Ascending aorta (tissue), 2 donors: Measurements from ENCODE around the gene MED12. TPM values are rescaled to one million over a fixed set of nuclear protein-coding genes. Genes with fewer than 3 reads are reported as not detected.
"Not testable (repeated sequence)": the region's sequence is repeated elsewhere in the genome, so short reads cannot be mapped to it uniquely, and the experiment has no call there.

Source experiments
- DNase-seq, 2 donors: peaks; one replicate each; pipeline ENCODE4 v3.0.0-alpha.2; 2019; ENCODE audit warnings: low spot score in 2 of 2
- H3K27ac ChIP-seq, 2 donors: fragments of 200-600 bp; sonication (generic); one replicate each; pipeline ENCODE4 v1.5.1; 2016 to 2017; ENCODE audit warnings: mild to moderate bottlenecking in 1 of 2
- H3K27me3 ChIP-seq: fragments of 200-600 bp; sonication (generic); one replicate; pipeline ENCODE4 v1.5.1; 2017
- H3K36me3 ChIP-seq, 2 donors: fragments of 200-600 bp; sonication (generic); one replicate each; pipeline ENCODE4 v1.5.1; 2016
- H3K4me1 ChIP-seq, 2 donors: fragments of 200-600 bp; sonication (generic); one replicate each; pipeline ENCODE4 v1.5.1; 2016 to 2017; ENCODE audit warnings: mild to moderate bottlenecking in 1 of 2
- H3K4me3 ChIP-seq, 2 donors: fragments of 200-600 bp; sonication (generic); one replicate each; pipeline ENCODE4 v1.5.1; 2016 to 2017; ENCODE audit warnings: mild to moderate bottlenecking in 1 of 2
- H3K9me3 ChIP-seq, 2 donors: fragments of 200-600 bp; sonication (generic); one replicate each; pipeline ENCODE4 v1.5.1; 2016
- CTCF ChIP-seq, 3 experiments: fragments of 200-600 bp in 2 of 3; fragments of 450-650 bp in 1 of 3; sonication (generic) in 2 of 3; IDR thresholded peaks; one replicate each; pipeline ENCODE4 v1.5.1; 2016 to 2019; ENCODE audit warnings: antibody characterized with exemption in 3 of 3, mild to moderate bottlenecking in 1 of 3, moderate library complexity in 1 of 3
- intact Hi-C: fragments of 100-400 bp; cut with DNase I; formaldehyde crosslinking; loops from one replicate; pipeline ENCODE4 v1.15.1; 2023
- total RNA-seq: library from RNA; depleted of rRNA; stranded (reverse); fragments of >200 nt; gene quantifications from one replicate; pipeline ENCODE4 v1.1.0, GENCODE V29; 2016

Gene MED12
- total RNA-seq, 1 donor from 2014 or later: 36.9 TPM

- TF ChIP-seq CTCF (IDR thresholded peaks at IDR 0.05): peak; percentile 43 to 65 (median 62)
- Histone ChIP-seq H3K4me1 (no peaks in the 10 kb centered on the region), H3K9me3 (no peaks in the 10 kb centered on the region), H3K27me3 (no peaks in the 10 kb centered on the region), H3K27ac (no peak overlapping the region), H3K4me3 (no peak overlapping the region), H3K36me3 (no peaks in the 10 kb centered on the region)
- peak in 1 of 2 donors; percentile 67 for DNase-seq
- intact Hi-C loops: loop anchor here (1.0 kb wide), 2 partner anchors 111 to 209 kb away; partner anchors contain the start of gene SNX12
Observed at GRCh38 chrX:71178908-71179307, 60.5 kb downstream of the MED12 start.

GRCh38 chrX:71180579-71181265 is 62.3 kb downstream of the MED12 start:
- DNase-seq, H3K27ac ChIP-seq, H3K36me3 ChIP-seq, H3K4me3 ChIP-seq, H3K4me1 ChIP-seq, H3K9me3 ChIP-seq, H3K27me3 ChIP-seq: not testable (repeated sequence)
- intact Hi-C loops: loop anchor here (10.0 kb wide), 2 partner anchors 184 to 746 kb away; partner anchors contain the start of gene TAF1

GRCh38 chrX:71181558-71181909 is 63.1 kb downstream of the MED12 start:
- Histone ChIP-seq H3K4me3 (peak overlapping the region; percentile 45 to 62), H3K4me1 (no peaks in the 10 kb centered on the region), H3K27me3 (no peaks in the 10 kb centered on the region), H3K27ac (peak overlapping the region; percentile 76 to 77), H3K36me3 (no peaks in the 10 kb centered on the region), H3K9me3 (no peaks in the 10 kb centered on the region)
- no peak for TF ChIP-seq CTCF (IDR thresholded peaks at IDR 0.05)
- intact Hi-C loops: loop anchor here (10.0 kb wide), 2 partner anchors 183 to 747 kb away; partner anchors contain the start of gene TAF1
- DNase-seq: no peak

GRCh38 chrX:71181910-71182799 is 63.8 kb downstream of the MED12 start:
- Histone ChIP-seq H3K27ac (peak overlapping the region; percentile 76 to 77), H3K9me3 (no peaks in the 10 kb centered on the region), H3K27me3 (no peaks in the 10 kb centered on the region), H3K36me3 (no peaks in the 10 kb centered on the region), H3K4me3 (peak overlapping the region; percentile 50 to 62), H3K4me1 (no peaks in the 10 kb centered on the region)
- intact Hi-C loops: loop anchor here (1.0 to 10.0 kb wide), 5 partner anchors 72 to 747 kb away; partner anchors contain the start of genes NONO, TAF1 and ZMYM3
- TF ChIP-seq CTCF (IDR thresholded peaks at IDR 0.05): no peak
- DNase-seq: peak; percentile 54 to 92

GRCh38 chrX:71182871-71183270 is 64.5 kb downstream of the MED12 start:
- Histone ChIP-seq H3K36me3 (no peaks in the 10 kb centered on the region), H3K27me3 (no peaks in the 10 kb centered on the region), H3K27ac (no peak overlapping the region), H3K4me1 (no peaks in the 10 kb centered on the region), H3K9me3 (no peaks in the 10 kb centered on the region), H3K4me3 (peak overlapping the region in 1 of 2 donors; percentile 62)
- no peak for TF ChIP-seq CTCF (IDR thresholded peaks at IDR 0.05)
- DNase-seq: no peak
- intact Hi-C loops: loop anchor here (1.0 to 10.0 kb wide), 5 partner anchors 71 to 748 kb away; partner anchors contain the start of genes NONO, TAF1 and ZMYM3
